Lower lobe of right lung (tissue), 2 donors: ENCODE results near the gene OR4A16. TPM values are rescaled to one million over a fixed set of nuclear protein-coding genes. Genes with fewer than 3 reads are reported as not detected.

Experiments
- ATAC-seq, 2 donors: fragments of 200-7000 bp; cut with Tn5 transposase; one replicate each; pipeline ENCODE4 v1.9.1; 2020 to 2022; ENCODE audit warnings: mild to moderate bottlenecking in 2 of 2, moderate library complexity in 2 of 2
- DNase-seq: peaks from one replicate; pipeline ENCODE4 v3.0.0-alpha.2; 2020
- H3K27ac ChIP-seq: fragments of 200-600 bp; one replicate; pipeline ENCODE4 v1.8.0; 2022
- H3K27me3 ChIP-seq: fragments of 200-600 bp; one replicate; pipeline ENCODE4 v1.8.0; 2022; ENCODE audit warnings: low read depth
- H3K36me3 ChIP-seq: fragments of 200-600 bp; one replicate; pipeline ENCODE4 v1.8.0; 2022; ENCODE audit warnings: mild to moderate bottlenecking
- H3K4me1 ChIP-seq: fragments of 200-600 bp; one replicate; pipeline ENCODE4 v1.8.0; 2022
- H3K4me3 ChIP-seq: fragments of 200-600 bp; one replicate; pipeline ENCODE4 v1.8.0; 2022; ENCODE audit warnings: mild to moderate bottlenecking
- H3K9me3 ChIP-seq: fragments of 200-600 bp; one replicate; pipeline ENCODE4 v1.8.0; 2022
- CTCF ChIP-seq: fragments of 200-600 bp; IDR thresholded peaks from one replicate; pipeline ENCODE4 v1.8.0; 2022; ENCODE audit warnings: antibody characterized with exemption, mild to moderate bottlenecking
- intact Hi-C: fragments of 100-400 bp; cut with DNase I; formaldehyde crosslinking; loops from one replicate; pipeline ENCODE4 v1.11.0; 2022
- total RNA-seq: library from RNA; stranded (reverse); fragmentation: NEBNext Ultra II Directional; extraction: Animal tissue kit (Norgen Biotek cat#: 25700); gene quantifications from one replicate; pipeline ENCODE4 v1.2.1, GENCODE V29; 2021
- donor health status: DM: no; HTN: yes; CAD: no; lungs with severe emphysema.

OR4A16 gene
- total RNA-seq, 1 donor from 2014 or later, result not detected

DNA sequence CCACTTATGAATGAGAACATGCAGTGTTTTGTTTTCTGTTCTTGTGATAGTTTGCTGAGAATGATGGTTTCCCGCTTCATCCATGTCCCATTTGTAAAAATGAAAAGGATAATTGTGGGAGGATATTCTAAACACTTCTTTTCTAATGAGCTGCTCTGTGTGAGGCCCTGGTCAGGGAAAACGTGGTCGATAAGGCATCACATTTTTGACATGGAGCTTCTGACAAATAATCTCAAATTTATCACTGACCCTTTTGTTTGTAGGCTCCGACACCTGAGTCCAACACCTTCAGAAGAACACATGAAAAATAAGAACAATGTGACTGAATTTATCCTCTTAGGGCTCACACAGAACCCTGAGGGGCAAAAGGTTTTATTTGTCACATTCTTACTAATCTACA lies 24.7 kb downstream of the OR4A16 start, which contains the start of gene OR4A15:
Gene OR4A15 (plus strand): TSS at position 301 of the 400 bp plus-strand sequence. CDS start 0 bp downstream, at position 301.
- Histone ChIP-seq H3K4me3 (no peak within 1 kb of the TSS), H3K27me3 (no peaks in the 10 kb centered on the region), H3K4me1 (no peaks in the 10 kb centered on the region), H3K36me3 (no peaks in the 10 kb centered on the region), H3K9me3 (no peaks in the 10 kb centered on the region), H3K27ac (no peak within 1 kb of the TSS)
- ATAC-seq (no peak), DNase-seq (no peak)
- intact Hi-C loops, result no loop called here
- TF ChIP-seq CTCF, result no peak

Other genes with a start within 250 kb of the OR4A16 start
- gene TRIM48, start 81.0 kb upstream of the OR4A16 start, total RNA-seq, result not detected
- not detected for gene OR4A15, start 24.8 kb downstream of the OR4A16 start, total RNA-seq
- gene OR4C15, start 211.3 kb downstream of the OR4A16 start, total RNA-seq, result not detected
- gene OR4C16, start 228.9 kb downstream of the OR4A16 start, total RNA-seq, result not detected